Activated CD8-positive, alpha-beta T cell treated with anti-CD3 and anti-CD28 coated beads, Interleukin-2, amount 10 ng/mL, durations not matched to agents 7 days and 5 days (primary cell): ENCODE measurements around the gene PQBP1. TPM values are rescaled to one million over a fixed set of nuclear protein-coding genes. Genes with fewer than 3 reads are reported as not detected.

Experiments used
- ATAC-seq: fragments of 150-1000 bp; cut with Tn5 transposase; one replicate; pipeline ENCODE4 v1.10.0; 2021; ENCODE audit warnings: moderate library complexity
- CTCF ChIA-PET: fragments of 350-600 bp; sonication (Branson Sonifier 250); formaldehyde crosslinking; loops from one replicate; lab custom pipeline; 2021; ENCODE audit warnings: antibody characterized with exemption; lab: Charles Lee
- POLR2A ChIA-PET: fragments of 350-600 bp; sonication (Branson Sonifier 250); formaldehyde crosslinking; loops from one replicate; lab custom pipeline; 2021; ENCODE audit warnings: antibody characterized with exemption; lab: Charles Lee
- DNase-seq: peaks from one replicate; pipeline ENCODE4 v3.0.0-alpha.2; 2020
- H3K27ac Mint-ChIP-seq: one replicate; pipeline ENCODE4 v1.8.0; 2021; ENCODE audit warnings: mild to moderate bottlenecking, mixed read lengths
- H3K27me3 Mint-ChIP-seq: one replicate; pipeline ENCODE4 v1.8.0; 2021; ENCODE audit warnings: low read depth, mixed read lengths
- H3K36me3 Mint-ChIP-seq: one replicate; pipeline ENCODE4 v1.8.0; 2021; ENCODE audit warnings: low read depth, mixed read lengths
- H3K4me1 Mint-ChIP-seq: one replicate; pipeline ENCODE4 v1.8.0; 2021; ENCODE audit warnings: low read depth, mixed read lengths
- H3K4me3 Mint-ChIP-seq: one replicate; pipeline ENCODE4 v1.8.0; 2021; ENCODE audit warnings: mild to moderate bottlenecking, mixed read lengths
- H3K9me3 Mint-ChIP-seq: one replicate; pipeline ENCODE4 v1.8.0; 2022; ENCODE audit warnings: mixed read lengths; ENCODE audit not compliant: insufficient read depth
- total RNA-seq, 2 experiments: library from RNA; stranded (reverse); gene quantifications; one replicate each; pipeline ENCODE4 v1.2.3, GENCODE V29; 2021

Gene PQBP1
- total RNA-seq, 2 experiments from 2014 or later = 63.9 to 70.8 TPM

GRCh38 chrX:48939524-48940228, 41.9 kb downstream of the PQBP1 start:
- Mint-ChIP-seq H3K4me1 (peaks cover 90% of the 10 kb centered on the region), H3K27ac (peak overlapping the region; percentile 88), H3K4me3 (peak overlapping the region; percentile 75), H3K9me3 (no peaks in the 10 kb centered on the region), H3K36me3 (peaks cover 51% of the 10 kb centered on the region), H3K27me3 (no peaks in the 10 kb centered on the region)
- ChIA-PET POLR2A (interaction anchor here (0.8 to 7.2 kb wide), 12 partner anchors 14 to 333 kb away, joined by 3 to 126 read pairs (median 4); partner anchors contain the start of genes OTUD5, PIM2, PQBP1 and SLC35A2), CTCF (interaction anchor here (0.6 to 1.4 kb wide), 8 partner anchors 13 to 255 kb away, joined by 3 to 4 read pairs (median 3); partner anchors contain the start of genes PQBP1 and TIMM17B)
- DNase-seq = peak; percentile 39
- ATAC-seq = peak; percentile 29

DNA sequence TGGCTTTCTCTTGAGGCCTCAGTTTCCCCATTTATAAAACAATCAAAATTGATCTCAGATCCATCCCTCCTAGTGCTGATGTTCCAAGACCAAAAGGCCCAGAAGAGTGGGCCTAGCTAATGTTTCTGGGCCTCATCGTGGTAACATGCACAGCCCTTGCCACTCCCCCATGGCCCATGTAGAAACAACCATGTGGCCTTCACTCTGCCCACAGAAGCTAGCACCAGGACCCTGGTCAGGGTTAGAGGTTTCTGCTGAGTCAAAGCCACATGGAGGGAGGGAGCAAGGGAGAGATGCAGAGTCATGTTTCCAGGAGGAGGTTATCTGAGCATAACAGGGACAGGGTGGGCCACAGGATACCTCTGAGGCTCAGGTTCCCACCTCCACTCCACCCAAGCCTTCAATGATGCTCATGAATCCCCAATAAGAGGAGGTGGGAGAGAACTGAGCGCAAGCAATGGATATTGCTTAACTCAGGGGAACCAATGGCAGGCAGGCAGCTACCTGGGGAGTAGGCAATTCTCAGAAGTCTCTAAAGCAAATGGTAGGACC, 42.8 kb downstream of the PQBP1 start:
- ATAC-seq (no peak), DNase-seq (peak; percentile 29)
- Mint-ChIP-seq H3K27ac (peak overlapping the region; percentile 88), H3K9me3 (no peaks in the 10 kb centered on the region), H3K27me3 (no peaks in the 10 kb centered on the region), H3K4me1 (peaks cover 85% of the 10 kb centered on the region), H3K4me3 (no peak overlapping the region), H3K36me3 (peaks cover 43% of the 10 kb centered on the region)
- POLR2A ChIA-PET = interaction anchor here (0.6 to 7.2 kb wide), 12 partner anchors 13 to 244 kb away, joined by 3 to 126 read pairs (median 4); partner anchors contain the start of genes HDAC6, OTUD5, PIM2 and PQBP1
- CTCF ChIA-PET = interaction anchor here (0.6 to 2.0 kb wide), 10 partner anchors 9 to 256 kb away, joined by 3 to 7 read pairs (median 3); partner anchors contain the start of genes PQBP1, SLC35A2 and TIMM17B

- H3K9me3 Mint-ChIP-seq = no peaks in the 10 kb centered on the region
- peaks cover 76% of the 10 kb centered on the region for H3K4me1 Mint-ChIP-seq
- H3K36me3 Mint-ChIP-seq = peaks cover 28% of the 10 kb centered on the region
- ChIA-PET CTCF (interaction anchor here (1.0 to 1.9 kb wide), 4 partner anchors 9 to 31 kb away, joined by 3 to 6 read pairs (median 4); partner anchors contain the start of gene SLC35A2), POLR2A (interaction anchor here (1.0 to 7.2 kb wide), 6 partner anchors 10 to 45 kb away, joined by 3 to 93 read pairs (median 7); partner anchors contain the start of genes OTUD5, PQBP1, SLC35A2 and TIMM17B)
- DNase-seq = no peak
- H3K27me3 Mint-ChIP-seq = no peaks in the 10 kb centered on the region
- peak overlapping the region; percentile 80 for H3K27ac Mint-ChIP-seq
- H3K4me3 Mint-ChIP-seq = no peak overlapping the region
- ATAC-seq = no peak
Observed at GRCh38 chrX:48942895-48943294, 45.2 kb downstream of the PQBP1 start.

DNA sequence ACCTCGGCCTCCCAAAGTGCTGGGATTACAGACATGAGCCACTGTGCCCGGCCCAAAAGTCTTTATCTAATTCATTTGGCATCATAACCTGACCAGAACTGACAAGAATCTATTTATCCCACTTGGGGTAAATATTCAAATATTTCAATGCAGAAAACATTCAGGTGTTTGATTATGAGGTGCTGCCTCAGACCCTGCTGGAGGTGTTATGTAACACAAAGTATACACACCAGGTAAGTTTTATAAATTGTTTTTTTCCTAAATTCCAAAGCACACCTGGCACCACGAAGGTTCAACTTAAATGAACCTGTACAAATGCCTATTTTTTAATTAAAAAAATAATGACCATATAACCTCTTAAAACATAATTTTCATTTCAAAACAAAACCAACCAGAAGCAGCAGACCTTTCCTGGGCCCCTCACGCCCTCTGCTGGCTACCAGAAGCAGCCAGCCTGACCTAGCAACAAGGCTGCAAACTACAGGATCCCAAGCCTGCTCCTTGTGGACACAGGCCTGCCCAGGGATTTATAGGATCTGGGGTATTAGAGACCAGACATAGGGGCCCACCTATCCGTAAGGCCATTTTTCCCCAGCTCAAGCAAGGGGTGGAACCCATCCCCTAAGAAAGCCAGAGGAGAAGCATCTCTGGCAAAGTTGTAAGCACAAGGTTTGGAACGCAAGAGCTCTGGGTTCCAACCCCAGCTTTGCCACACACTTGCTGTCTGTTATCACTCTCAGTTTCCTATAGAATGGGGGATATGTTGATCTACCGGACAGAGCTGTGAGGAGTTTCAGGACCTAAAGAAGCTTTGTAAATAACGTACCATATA, 48.0 kb downstream of the PQBP1 start:
- ATAC-seq = peak; percentile 58
- peaks cover 56% of the 10 kb centered on the region for H3K4me1 Mint-ChIP-seq
- no peak overlapping the region for H3K4me3 Mint-ChIP-seq
- POLR2A ChIA-PET = interaction anchor here (0.7 to 1.5 kb wide), 2 partner anchors 34 to 55 kb away, joined by 3 to 4 read pairs; partner anchors contain the start of gene SLC35A2
- peaks cover 21% of the 10 kb centered on the region for H3K36me3 Mint-ChIP-seq
- peak overlapping the region; percentile 55 for H3K27ac Mint-ChIP-seq
- CTCF ChIA-PET = interaction anchor here (0.6 to 1.8 kb wide), 13 partner anchors 8 to 297 kb away, joined by 3 to 11 read pairs (median 5); partner anchors contain the start of genes HDAC6, PQBP1, SLC35A2 and TIMM17B
- no peaks in the 10 kb centered on the region for H3K9me3 Mint-ChIP-seq
- no peaks in the 10 kb centered on the region for H3K27me3 Mint-ChIP-seq
- peak; percentile 61 for DNase-seq

DNA sequence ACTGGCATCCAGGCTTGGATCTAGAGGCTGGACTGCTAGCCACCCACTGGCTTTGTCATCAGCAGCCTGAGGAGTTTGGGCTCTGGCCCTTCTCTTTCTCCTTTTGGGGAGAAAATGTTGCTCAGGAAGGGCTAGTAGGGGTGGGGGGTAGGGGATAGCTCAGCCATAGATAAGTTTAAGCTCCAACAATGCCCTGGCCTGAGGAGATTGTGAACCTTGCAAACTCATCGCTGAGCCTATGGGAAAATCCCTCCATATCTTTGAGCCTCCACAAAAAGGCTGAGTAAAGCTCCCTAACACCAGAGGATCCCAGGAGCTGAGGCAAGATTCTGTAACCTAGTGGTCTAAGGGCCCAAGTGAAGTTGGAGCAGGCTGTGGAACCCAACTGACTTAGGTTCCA, 50.9 kb downstream of the PQBP1 start:
- no peak for DNase-seq
- CTCF ChIA-PET = interaction anchor here (1.3 to 1.9 kb wide), 2 partner anchors 8 to 33 kb away, joined by 3 to 6 read pairs; no protein-coding TSS in a partner anchor
- no peaks in the 10 kb centered on the region for H3K9me3 Mint-ChIP-seq
- no peak for ATAC-seq
- H3K27ac Mint-ChIP-seq = no peak overlapping the region
- H3K36me3 Mint-ChIP-seq = peaks cover 12% of the 10 kb centered on the region
- POLR2A ChIA-PET = interaction anchor here (0.9 to 1.3 kb wide), 2 partner anchors 10 to 37 kb away, joined by 3 to 5 read pairs; partner anchors contain the start of gene SLC35A2
- no peak overlapping the region for H3K4me3 Mint-ChIP-seq
- no peaks in the 10 kb centered on the region for H3K27me3 Mint-ChIP-seq
- H3K4me1 Mint-ChIP-seq = peaks cover 47% of the 10 kb centered on the region

Other genes starting within 250 kb of the PQBP1 start
- gene WAS, start 214.1 kb upstream of the PQBP1 start, total RNA-seq = 100 to 1,000 TPM; 134 to 164 TPM
- 10 to 100 TPM; 33.2 to 35.3 TPM for gene SUV39H1, start 201.2 kb upstream of the PQBP1 start, total RNA-seq
- not detected for gene GLOD5, start 136.2 kb upstream of the PQBP1 start, total RNA-seq
- gene GATA1, start 111.3 kb upstream of the PQBP1 start, total RNA-seq = not detected
- 10 to 100 TPM; 77.3 to 88.9 TPM for gene HDAC6, start 95.9 kb upstream of the PQBP1 start, total RNA-seq
- gene ERAS, start 71.4 kb upstream of the PQBP1 start, total RNA-seq = not detected
- not detected for gene PCSK1N, start 62.3 kb upstream of the PQBP1 start, total RNA-seq
- gene TIMM17B, start 162 bp upstream of the PQBP1 start, total RNA-seq = 10 to 100 TPM; 41.6 to 44.1 TPM
- 10 to 100 TPM; 14.8 to 15.3 TPM for gene SLC35A2, start 13.7 kb downstream of the PQBP1 start, total RNA-seq
- 10 to 100 TPM; 51.3 to 53.6 TPM for gene PIM2, start 21.1 kb downstream of the PQBP1 start, total RNA-seq
- 10 to 100 TPM; 40.0 to 41.7 TPM for gene OTUD5, start 59.7 kb downstream of the PQBP1 start, total RNA-seq
- gene KCND1, start 73.9 kb downstream of the PQBP1 start, total RNA-seq = 1 to 10 TPM; 3.5 to 4.6 TPM
- gene GRIPAP1, start 104.3 kb downstream of the PQBP1 start, total RNA-seq = 10 to 100 TPM; 81.8 to 82.7 TPM
- gene TFE3, start 145.4 kb downstream of the PQBP1 start, total RNA-seq = 10 to 100 TPM; 17.6 to 18.2 TPM
- gene CCDC120, start 161.1 kb downstream of the PQBP1 start, total RNA-seq = 1 to 10 TPM; 5.0 to 5.4 TPM
- gene PRAF2, start 176.1 kb downstream of the PQBP1 start, total RNA-seq = 10 to 100 TPM; 19.7 to 22.6 TPM
- 10 to 100 TPM; 29.1 to 29.4 TPM for gene WDR45, start 182.0 kb downstream of the PQBP1 start, total RNA-seq
- gene GPKOW, start 225.8 kb downstream of the PQBP1 start, total RNA-seq = 10 to 100 TPM; 26.1 to 26.2 TPM